CD4-positive, alpha-beta T cell treated with Interleukin-17A for 4 hours (primary cell): ENCODE data around the gene TRIM46.

Experiments used
- DNase-seq: peaks from one replicate; pipeline ENCODE4 v3.0.0-alpha.2; 2020; ENCODE audit warnings: mixed read lengths

TRIM46 gene

DNA sequence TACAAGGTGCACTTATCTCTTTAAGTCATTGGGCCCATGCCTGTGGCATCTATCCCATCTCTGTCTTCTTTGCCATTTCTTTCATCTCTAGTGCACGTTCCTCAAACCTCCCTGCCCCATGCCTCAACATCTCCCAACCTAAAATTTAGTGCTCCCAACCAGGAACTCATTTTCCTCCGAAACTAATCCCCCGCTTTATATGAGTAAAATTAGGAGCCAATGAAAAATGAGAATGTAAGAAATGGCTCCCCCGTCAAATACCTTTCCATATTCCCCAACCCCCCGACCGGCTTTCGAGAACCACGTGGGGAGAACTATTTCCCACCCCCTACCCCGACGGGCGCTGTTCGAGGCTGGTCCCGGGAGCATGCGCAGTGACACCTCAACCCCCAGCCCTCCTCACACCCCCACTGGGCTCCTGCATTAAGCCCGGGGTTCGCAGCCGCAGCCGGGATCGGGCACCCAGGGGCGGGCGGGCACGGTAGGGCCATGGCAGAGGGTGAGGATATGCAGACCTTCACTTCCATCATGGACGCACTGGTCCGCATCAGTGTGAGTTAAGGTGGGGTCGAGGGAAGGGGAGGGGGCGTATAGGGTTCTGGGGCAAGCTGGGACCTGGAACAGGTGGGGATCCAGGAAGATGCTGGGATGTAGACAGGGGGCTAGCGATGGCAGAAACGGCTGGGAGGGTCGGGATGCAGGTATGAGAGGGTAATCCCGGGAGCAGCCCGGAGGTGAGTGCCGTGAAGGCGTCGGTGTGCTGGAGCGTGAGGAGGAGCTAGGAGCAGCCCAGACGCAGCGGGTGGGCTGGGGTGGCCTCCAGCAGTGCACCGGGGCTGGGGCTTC is at the start of gene TRIM46:
TRIM46 (plus strand) TSS at position 372 of the 846 bp plus-strand sequence; CDS start at position 490, 118 bp downstream.
- peak; percentile 80 for DNase-seq

DNA sequence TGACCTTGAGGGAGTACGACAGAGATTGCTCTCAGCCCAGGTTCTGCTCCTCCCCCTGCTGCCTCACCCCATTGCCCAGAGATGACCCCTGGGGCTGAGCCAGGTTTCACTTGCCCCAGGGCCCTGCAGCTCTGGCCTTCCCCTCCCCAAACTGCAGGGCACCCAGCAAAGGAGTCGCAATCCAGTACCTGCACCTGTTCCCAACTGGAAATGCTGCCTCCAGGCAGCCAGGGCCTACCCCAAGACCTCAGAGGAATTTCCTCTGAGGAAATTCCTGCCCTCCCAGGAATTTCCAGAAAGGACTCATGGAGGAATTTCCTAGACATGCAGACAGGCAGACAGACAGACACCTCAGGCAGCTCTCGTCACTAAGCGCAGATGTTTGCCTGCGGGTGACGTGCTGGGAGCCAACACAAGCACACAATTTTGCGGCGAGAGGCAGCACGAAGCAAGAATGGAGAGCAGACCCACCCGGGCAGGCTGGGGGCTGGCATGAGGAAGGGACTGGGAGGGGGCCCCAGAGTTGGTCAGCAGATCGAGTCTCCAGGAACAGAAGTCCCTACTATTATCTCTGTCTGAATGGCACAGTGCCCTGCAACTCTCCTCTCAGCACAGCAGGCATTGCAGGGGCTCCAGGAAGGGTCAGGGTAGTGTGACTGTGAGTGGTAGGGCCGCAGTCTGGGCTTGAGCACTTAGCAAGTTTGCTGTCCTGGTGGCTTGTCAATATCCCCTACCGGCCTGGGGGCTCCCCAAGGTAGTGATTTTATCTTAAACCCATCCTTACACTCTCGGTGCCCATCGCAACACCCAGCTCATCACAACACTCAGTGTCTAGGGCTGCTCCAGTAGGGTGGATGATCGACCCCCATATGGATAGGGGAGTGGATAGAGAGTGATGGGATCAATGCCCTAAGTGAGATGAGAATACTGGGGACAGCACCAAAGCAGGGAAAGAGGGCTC is 48.9 kb upstream of the TRIM46 start:
- DNase-seq, result no peak

DNA sequence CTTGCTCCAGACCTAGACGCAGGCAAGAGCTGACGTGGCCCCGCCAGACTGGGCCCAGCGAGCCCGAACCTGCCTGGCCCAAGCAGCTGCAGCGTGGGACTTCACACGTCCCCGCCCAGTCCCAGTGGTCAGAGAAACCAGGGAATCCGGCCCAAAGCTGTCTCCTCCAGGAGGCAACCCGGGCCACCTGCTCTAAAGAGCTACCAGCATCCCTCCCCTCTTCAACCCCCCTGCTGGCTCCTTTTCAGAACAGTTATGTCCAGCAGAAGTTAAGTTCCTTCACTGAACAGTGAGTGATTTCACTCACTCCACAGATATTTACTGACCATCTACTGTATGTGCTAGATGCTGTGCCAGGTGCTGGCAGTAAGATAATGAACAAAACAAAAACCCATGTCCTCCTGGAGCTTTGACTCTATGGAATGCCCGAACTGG is 48.1 kb upstream of the TRIM46 start:
- no peak for DNase-seq

DNA sequence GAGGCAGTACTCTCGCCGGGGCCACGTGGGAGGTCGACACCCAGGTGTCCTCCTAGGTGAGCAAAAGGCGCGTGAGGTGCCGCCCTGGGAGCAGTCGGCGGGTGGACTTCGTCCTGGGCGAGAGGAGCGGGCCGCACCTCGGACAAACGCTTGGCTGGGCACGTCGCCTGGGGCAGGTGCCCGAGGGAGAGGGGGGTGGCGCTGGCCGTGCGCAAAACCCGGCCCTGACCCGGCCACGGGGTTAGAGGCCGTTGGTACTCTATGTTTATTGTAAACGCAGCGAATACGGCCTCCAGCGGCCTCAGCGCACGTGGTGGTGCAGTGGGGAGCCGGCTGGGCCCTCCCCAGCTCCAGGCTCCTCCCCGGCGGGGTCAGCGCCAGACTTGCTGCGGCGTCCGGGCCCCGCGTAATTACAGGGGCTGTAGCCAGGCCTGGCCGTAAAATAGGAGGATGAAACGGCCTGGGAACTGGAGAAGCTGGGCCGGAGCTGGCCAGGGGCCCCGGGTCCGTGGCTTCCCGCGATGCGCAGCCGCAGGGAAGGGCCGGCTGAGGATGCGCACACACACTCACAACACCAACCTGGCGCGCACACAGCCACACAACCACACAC is 47.6 kb upstream of the TRIM46 start:
- DNase-seq, result no peak

DNA sequence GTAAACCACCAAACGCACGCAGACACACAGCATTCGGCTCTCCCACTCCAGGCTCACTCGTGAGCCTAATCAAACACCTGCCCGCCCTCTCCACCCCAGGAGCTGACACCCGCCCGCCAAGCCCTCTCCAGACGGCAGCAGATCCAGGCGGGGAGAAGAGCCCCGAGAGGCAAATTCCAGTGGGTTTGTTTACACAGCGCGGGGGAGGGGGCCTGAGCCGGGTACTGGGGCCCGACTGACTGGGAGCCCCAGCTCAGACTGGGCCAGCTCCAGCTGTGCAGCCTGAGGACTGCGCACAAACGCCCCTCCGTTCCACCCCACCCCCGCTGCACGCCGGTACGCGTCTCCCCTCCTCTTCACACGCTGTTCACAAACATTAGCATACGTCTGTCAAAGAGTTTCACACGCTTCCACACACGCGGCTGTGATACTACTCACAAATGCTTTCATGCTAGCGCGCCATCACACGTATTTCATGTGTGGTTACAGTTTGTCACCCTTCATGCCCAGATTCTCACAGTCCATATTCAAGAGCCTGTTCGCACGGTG is 47.0 kb upstream of the TRIM46 start:
- DNase-seq, result peak; percentile 52

DNA sequence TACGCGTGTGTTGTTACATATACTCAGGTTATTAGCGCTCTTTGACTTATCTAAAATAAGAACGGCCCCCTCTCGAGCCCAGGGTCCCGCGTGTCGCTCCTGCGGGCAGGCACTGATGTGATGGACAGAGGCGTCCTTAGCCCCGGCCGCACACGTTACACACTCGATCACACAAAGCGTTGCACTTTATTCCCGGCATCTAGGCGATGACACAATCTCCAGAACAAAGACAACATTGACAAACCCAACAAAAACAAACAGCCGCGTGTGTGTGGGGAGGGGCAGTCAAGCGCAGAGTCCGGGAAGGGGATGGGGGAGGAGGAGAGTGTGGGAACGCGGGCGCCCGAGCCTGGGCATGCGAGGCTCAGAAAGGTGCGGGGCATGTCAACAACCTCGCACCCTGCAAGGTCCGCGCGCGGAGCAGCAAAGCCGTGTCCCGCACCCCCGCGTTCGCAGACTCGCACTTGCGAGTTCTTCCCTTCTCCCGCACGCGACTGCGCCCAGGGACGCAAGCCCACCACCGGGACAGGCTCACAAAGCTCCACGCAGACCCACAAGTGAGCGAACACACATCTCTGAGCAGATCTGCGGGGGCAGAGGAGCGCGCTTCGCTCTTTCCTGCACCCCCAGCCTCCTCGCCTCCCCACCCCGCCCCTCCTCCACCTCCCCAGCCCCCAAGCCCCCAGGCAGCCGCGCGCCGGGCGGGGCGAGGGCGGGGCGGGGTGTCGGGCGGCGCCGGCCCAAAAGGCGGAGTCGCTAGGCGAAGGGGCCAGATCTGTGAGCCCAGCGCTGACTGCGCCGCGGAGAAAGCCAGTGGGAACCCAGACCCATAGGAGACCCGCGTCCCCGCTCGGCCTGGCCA is 46.3 kb upstream of the TRIM46 start, which contains the start of gene EFNA1:
EFNA1 (plus strand) TSS at position 772 of the 862 bp plus-strand sequence. CDS start 102 bp downstream, outside the sequence.
- DNase-seq, result peak; percentile 64

DNA sequence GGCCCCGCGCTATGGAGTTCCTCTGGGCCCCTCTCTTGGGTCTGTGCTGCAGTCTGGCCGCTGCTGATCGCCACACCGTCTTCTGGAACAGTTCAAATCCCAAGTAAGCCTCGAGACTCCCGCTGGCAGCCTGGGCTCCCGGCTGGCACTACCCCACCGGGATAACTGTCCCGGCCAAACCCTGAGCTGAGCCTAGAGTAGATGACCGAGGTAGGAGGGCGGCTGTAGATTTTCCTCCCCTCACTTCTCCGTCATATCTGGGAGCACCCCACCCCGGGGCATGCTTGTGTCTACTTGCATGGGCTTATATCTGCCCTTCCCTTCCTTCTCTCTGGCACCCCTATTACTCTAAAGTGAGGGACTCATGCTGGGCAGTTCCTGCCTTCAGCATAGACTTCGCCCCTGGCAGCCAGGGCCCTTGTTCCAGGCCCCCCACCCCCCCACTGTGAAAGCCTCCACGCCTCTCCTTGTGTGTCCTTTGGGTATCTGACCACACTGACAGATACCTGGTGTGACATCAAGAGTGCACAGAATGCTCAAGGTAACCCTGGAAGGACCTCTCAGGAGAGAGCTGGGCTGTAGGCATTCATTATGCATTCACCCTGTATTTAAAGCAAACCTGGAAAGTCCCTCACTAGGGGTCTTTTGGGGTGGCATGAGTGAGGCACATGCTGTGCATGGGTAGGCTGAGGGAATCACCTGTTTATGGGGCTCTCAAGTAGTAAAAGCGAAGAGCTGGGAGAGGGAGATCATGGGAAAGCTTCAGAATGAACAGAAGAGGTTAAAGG is 45.5 kb upstream of the TRIM46 start:
- no peak for DNase-seq

- DNase-seq, result peak; percentile 35
Measured at GRCh38 chr1:155128755-155129473, 44.7 kb upstream of the TRIM46 start.

GRCh38 chr1:155130272-155131006 is 43.2 kb upstream of the TRIM46 start:
- DNase-seq, result no peak

DNA sequence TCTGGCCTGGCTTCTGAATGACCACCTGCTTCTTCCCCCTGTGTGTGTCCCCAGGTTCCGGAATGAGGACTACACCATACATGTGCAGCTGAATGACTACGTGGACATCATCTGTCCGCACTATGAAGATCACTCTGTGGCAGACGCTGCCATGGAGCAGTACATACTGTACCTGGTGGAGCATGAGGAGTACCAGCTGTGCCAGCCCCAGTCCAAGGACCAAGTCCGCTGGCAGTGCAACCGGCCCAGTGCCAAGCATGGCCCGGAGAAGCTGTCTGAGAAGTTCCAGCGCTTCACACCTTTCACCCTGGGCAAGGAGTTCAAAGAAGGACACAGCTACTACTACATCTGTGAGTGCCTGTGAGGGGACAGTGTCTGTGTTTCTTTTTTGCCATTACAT is 42.4 kb upstream of the TRIM46 start:
- DNase-seq, result no peak

DNA sequence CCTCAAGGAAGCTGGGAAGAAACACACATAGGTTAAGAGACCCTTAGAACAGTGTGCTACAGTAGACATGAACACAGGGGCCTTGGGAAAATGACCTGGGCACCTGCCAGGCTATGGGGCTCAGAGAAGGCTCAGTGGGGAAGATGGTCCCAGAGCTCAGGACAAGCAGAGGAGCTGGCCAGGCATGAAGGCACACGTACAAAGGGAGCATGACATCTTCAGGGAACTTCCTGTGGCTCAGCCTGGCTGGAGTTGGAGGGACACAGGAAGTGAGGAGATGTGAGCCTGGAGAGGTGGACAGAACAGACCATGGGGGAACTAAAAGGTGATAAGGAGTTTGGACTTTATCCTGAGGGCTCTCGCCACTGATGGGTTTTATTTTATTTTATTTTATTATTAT is 41.8 kb upstream of the TRIM46 start:
- no peak for DNase-seq

DNA sequence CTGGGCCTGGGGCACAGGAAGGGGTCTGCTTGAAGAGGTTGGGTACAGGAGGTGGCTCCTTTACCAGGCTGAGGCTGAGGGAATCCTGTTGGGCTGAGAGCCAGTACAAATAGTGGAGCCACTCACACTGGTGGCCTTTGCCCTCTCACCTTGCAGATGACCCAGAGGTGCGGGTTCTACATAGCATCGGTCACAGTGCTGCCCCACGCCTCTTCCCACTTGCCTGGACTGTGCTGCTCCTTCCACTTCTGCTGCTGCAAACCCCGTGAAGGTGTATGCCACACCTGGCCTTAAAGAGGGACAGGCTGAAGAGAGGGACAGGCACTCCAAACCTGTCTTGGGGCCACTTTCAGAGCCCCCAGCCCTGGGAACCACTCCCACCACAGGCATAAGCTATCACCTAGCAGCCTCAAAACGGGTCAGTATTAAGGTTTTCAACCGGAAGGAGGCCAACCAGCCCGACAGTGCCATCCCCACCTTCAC is 39.8 kb upstream of the TRIM46 start:
- no peak for DNase-seq

DNA sequence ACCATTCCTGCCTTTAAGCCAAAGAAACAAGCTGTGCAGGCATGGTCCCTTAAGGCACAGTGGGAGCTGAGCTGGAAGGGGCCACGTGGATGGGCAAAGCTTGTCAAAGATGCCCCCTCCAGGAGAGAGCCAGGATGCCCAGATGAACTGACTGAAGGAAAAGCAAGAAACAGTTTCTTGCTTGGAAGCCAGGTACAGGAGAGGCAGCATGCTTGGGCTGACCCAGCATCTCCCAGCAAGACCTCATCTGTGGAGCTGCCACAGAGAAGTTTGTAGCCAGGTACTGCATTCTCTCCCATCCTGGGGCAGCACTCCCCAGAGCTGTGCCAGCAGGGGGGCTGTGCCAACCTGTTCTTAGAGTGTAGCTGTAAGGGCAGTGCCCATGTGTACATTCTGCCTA is 39.3 kb upstream of the TRIM46 start:
- DNase-seq, result no peak

GRCh38 chr1:155134880-155135414 is 38.7 kb upstream of the TRIM46 start:
- peak; percentile 63 for DNase-seq

- peak; percentile 95 for DNase-seq
Measured at GRCh38 chr1:155135415-155136028, 38.1 kb upstream of the TRIM46 start, which contains the start of gene SLC50A1. TSS of gene SLC50A1 (plus strand) at chr1:155135852. CDS start at chr1:155135912, 60 bp downstream.

DNA sequence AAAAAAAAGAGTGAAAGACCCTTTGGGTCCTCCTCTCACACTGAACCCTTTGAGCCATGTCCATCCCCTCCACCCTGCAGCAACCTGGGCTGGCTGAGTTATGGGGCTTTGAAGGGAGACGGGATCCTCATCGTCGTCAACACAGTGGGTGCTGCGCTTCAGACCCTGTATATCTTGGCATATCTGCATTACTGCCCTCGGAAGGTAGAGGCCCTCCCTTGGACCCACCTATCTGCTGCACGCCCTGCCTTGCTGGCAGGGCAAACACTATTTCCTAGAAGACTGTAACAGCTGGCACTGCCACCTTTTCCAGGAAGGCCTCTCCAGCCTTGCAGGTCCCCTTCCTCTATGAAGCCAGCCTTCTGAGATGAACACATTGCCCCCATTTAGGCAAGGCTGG is 36.9 kb upstream of the TRIM46 start:
- peak; percentile 22 for DNase-seq

- no peak for DNase-seq
Measured at GRCh38 chr1:155137154-155137949, 36.3 kb upstream of the TRIM46 start.
